HG03469 (cell line): ENCODE measurements around the gene PSPC1.

Experiments
- ATAC-seq: cut with Tn5 transposase; IDR thresholded peaks from one replicate; pipeline ENCODE4 v1.9.1; 2021; ENCODE audit warnings: mild to moderate bottlenecking, moderate library complexity, moderate number of reproducible peaks; ENCODE audit not compliant: unreplicated experiment

Gene PSPC1

GRCh38 chr13:19674898-19675297 is 107.8 kb downstream of the PSPC1 start:
- no peak for ATAC-seq

- no peak for ATAC-seq
Observed at GRCh38 chr13:19673473-19674430, 109.0 kb downstream of the PSPC1 start.

DNA sequence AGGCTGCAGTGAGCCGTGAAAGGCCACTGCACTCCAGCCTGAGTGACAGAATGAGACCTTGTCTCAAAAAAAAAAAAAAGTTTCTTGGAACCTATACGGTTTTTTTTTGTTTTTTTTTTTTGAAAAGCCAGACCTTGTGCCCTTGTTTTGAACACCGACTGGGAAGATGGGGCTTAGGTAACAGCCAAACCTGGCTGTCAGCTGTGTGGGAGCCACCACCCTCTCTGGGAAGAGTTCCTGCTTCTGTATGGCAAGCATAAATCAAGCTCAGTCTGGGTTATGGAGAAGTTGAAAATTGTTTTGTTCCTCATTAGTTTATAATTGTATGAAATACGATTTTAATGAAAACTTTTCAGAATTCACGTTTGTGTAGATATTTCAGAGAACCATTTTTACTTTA is 109.8 kb downstream of the PSPC1 start:
- ATAC-seq, result no peak

GRCh38 chr13:19670147-19670546 is 112.6 kb downstream of the PSPC1 start:
- no peak for ATAC-seq

DNA sequence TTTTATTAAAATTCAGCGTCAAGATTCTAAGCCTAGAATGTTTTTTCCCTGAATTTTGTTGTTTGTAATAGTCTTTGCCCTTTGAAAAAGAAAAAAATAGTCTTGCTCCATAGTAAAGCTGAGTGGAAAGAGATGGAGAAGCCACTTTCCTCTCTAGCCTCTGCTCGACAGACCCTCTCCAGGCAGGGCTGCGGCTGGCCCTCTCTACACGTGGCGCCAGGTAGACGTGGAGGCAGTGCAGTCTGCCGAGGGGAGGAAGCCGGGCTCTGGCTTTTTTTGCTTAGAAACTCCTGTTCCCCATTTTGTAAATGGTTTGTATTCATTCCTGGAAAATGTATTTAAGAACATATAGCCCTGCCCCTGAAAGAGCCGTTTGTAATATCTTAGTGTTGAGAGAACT is 114.0 kb downstream of the PSPC1 start:
- ATAC-seq, result no peak

- ATAC-seq, result no peak
Observed at GRCh38 chr13:19665427-19665859, 117.3 kb downstream of the PSPC1 start.

DNA sequence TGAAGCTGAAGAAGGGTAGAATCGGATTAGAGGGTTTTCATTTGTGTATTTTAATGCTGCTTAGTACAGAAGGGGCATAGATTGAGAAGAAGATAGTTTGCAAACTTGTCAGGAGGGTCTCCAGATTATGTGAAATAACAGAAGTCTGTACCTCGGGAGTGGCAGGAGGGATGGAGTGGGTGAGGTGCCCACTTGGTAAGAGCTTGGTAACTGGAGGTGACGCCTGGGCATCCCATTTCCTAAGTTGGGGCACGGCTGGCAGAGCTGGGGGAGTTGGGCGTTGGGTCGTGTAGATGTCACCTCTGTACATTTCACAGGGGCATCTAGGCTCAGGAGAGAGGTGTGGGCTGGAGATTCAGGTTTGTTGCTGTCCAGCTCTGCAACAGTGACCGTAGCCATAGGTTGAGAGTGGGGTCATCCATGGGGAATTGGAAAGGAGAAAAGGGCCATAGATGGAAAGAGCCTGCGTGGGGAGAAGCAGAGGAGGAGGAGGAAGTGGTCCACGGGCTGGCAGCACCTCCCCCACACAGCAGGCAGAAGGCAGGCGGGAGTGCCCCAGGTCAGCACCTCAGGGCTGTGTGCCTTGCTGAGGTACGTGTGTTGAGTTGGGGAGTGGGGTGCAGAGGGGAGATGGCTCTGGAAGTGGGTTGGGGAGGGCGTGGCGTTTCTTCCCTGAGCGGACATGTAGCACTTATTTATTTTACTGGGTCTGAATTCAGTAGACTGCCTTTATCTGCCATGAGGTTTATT is 118.1 kb downstream of the PSPC1 start:
- no peak for ATAC-seq

GRCh38 chr13:19663416-19663979 is 119.2 kb downstream of the PSPC1 start:
- no peak for ATAC-seq

GRCh38 chr13:19661561-19661960 is 121.2 kb downstream of the PSPC1 start:
- no peak for ATAC-seq

GRCh38 chr13:19661126-19661525 is 121.6 kb downstream of the PSPC1 start:
- no peak for ATAC-seq

- no peak for ATAC-seq
Observed at GRCh38 chr13:19658831-19659230, 123.9 kb downstream of the PSPC1 start.

- ATAC-seq, result no peak
Observed at GRCh38 chr13:19657872-19658591, 124.7 kb downstream of the PSPC1 start.
